Neural cell (in vitro differentiated cells): ENCODE measurements around the gene TATDN2. TPM values are rescaled to one million over a fixed set of nuclear protein-coding genes. Genes with fewer than 3 reads are reported as not detected.

Source experiments
- H2AFZ ChIP-seq: fragments of 200-600, 300-800 bp; sonication (generic), shearing (Covaris generic); 2 replicates; pipeline ENCODE4 v1.6.0; 2014; ENCODE audit warnings: low read depth, mild to moderate bottlenecking, antibody characterized with exemption, low read length, moderate library complexity
- H3F3A ChIP-seq: fragments of 200-600 bp; shearing (Covaris generic); 2 replicates; pipeline ENCODE4 v1.6.1; 2016; ENCODE audit warnings: mild to moderate bottlenecking, moderate library complexity, mixed read lengths, antibody characterized with exemption, low read length; ENCODE audit not compliant: insufficient read depth, poor library complexity, severe bottlenecking
- H3K27ac ChIP-seq: fragments of 200-600, 300-800 bp; sonication (generic), shearing (Covaris generic); 2 replicates; pipeline ENCODE4 v1.5.1; 2014; ENCODE audit warnings: mild to moderate bottlenecking, low read length, moderate library complexity
- H3K27me3 ChIP-seq: fragments of 300-800, 200-600 bp; sonication (generic), shearing (Covaris generic); 2 replicates; pipeline ENCODE4 v1.6.0; 2014; ENCODE audit warnings: mild to moderate bottlenecking, low read depth, low read length, moderate library complexity; ENCODE audit not compliant: insufficient read depth
- H3K36me3 ChIP-seq: fragments of 300-800, 200-600 bp; sonication (generic), shearing (Covaris generic); 2 replicates; pipeline ENCODE4 v1.5.1; 2014; ENCODE audit warnings: mild to moderate bottlenecking, antibody characterized with exemption, low read length, moderate library complexity; ENCODE audit not compliant: insufficient read depth
- H3K4me2 ChIP-seq: fragments of 300-800, 200-600 bp; sonication (generic), shearing (Covaris generic); 2 replicates; pipeline ENCODE4 v1.6.0; 2014; ENCODE audit warnings: mild to moderate bottlenecking, low read length
- H3K4me3 ChIP-seq: fragments of 300-800, 200-600 bp; sonication (generic), shearing (Covaris generic); 2 replicates; pipeline ENCODE4 v1.5.1; 2014; ENCODE audit warnings: mild to moderate bottlenecking, low read length, moderate library complexity
- H3K79me2 ChIP-seq: fragments of 200-600 bp; shearing (Covaris generic); replicated peaks from 2 replicates; pipeline ENCODE4 v1.6.0; 2014; ENCODE audit warnings: mild to moderate bottlenecking, low read length, moderate library complexity; ENCODE audit not compliant: insufficient read depth
- H3K9ac ChIP-seq: fragments of 300-800, 200-600 bp; sonication (generic), shearing (Covaris generic); 2 replicates; pipeline ENCODE4 v1.6.1; 2016; ENCODE audit warnings: mild to moderate bottlenecking, low read length, mixed read lengths
- H3K9me2 ChIP-seq: fragments of 200-600 bp; shearing (Covaris generic); 2 replicates; pipeline ENCODE4 v1.6.1; 2016; ENCODE audit warnings: mild to moderate bottlenecking, low read length, mixed read lengths; ENCODE audit not compliant: insufficient read depth
- H3K9me3 ChIP-seq: fragments of 200-600, 300-800 bp; sonication (generic), shearing (Covaris generic); 2 replicates; pipeline ENCODE4 v1.6.1; 2016; ENCODE audit warnings: mild to moderate bottlenecking, mixed run types, low read length, moderate library complexity, mixed read lengths
- H4K20me1 ChIP-seq: fragments of 200-600 bp; shearing (Covaris generic); 2 replicates; pipeline ENCODE4 v1.6.1; 2016; ENCODE audit warnings: mild to moderate bottlenecking, mixed run types; ENCODE audit not compliant: insufficient read depth
- CTCF ChIP-seq: fragments of 450-650 bp; IDR thresholded peaks from 2 replicates; pipeline ENCODE4 v1.5.1; 2014; ENCODE audit warnings: antibody characterized with exemption, mild to moderate bottlenecking, moderate library complexity; ENCODE audit not compliant: poor library complexity, severe bottlenecking
- EP300 ChIP-seq: fragments of 450-650 bp; conservative IDR thresholded peaks from 2 replicates; pipeline ENCODE4 v1.6.1; 2014; ENCODE audit warnings: antibody characterized with exemption, mild to moderate bottlenecking, moderate library complexity; ENCODE audit not compliant: poor library complexity, severe bottlenecking
- EZH2 ChIP-seq: fragments of 200-600, 300-800 bp; shearing (Covaris generic), sonication (generic); IDR thresholded peaks from 2 replicates; pipeline ENCODE4 v1.6.1; 2014; ENCODE audit warnings: antibody characterized with exemption, low read length, borderline replicate concordance, mild to moderate bottlenecking; ENCODE audit not compliant: insufficient read depth, poor library complexity, severe bottlenecking
- MXI1 ChIP-seq: fragments of 450-650 bp; conservative IDR thresholded peaks from 2 replicates; pipeline ENCODE4 v1.6.1; 2014; ENCODE audit warnings: antibody characterized with exemption, mild to moderate bottlenecking; ENCODE audit not compliant: poor library complexity, severe bottlenecking
- POLR2AphosphoS5 ChIP-seq: IDR thresholded peaks from 2 replicates; pipeline ENCODE4 v1.6.1; 2012
- RAD21 ChIP-seq: fragments of 450-650 bp; conservative IDR thresholded peaks from 2 replicates; pipeline ENCODE4 v1.6.1; 2014; ENCODE audit warnings: antibody characterized with exemption, mild to moderate bottlenecking, moderate library complexity
- REST ChIP-seq: IDR thresholded peaks from 2 replicates; pipeline ENCODE4 v1.6.1; 2012; ENCODE audit warnings: borderline replicate concordance
- SMC3 ChIP-seq: fragments of 450-650 bp; conservative IDR thresholded peaks from 2 replicates; pipeline ENCODE4 v1.6.1; 2014; ENCODE audit warnings: antibody characterized with exemption, mild to moderate bottlenecking, moderate library complexity; ENCODE audit not compliant: poor library complexity
- TAF1 ChIP-seq: IDR thresholded peaks from 2 replicates; pipeline ENCODE4 v1.6.1; 2012; ENCODE audit warnings: low read depth
- polyA plus RNA-seq: library from polyadenylated mRNA; depleted of rRNA; stranded (reverse); fragments of >200 nt; gene quantifications from 2 replicates; pipeline ENCODE4 v1.2.3, GENCODE V29; 2014

The TATDN2 gene
- polyA plus RNA-seq, 1 donor from 2014 or later, result 22.1 TPM

GRCh38 chr3:10280571-10280970 lies 32.3 kb downstream of the TATDN2 start:
- no peak overlapping the region for H3K4me2 ChIP-seq
- H3F3A ChIP-seq, result no peaks in the 10 kb centered on the region

GRCh38 chr3:10281951-10282350 lies 33.7 kb downstream of the TATDN2 start:
- H3K36me3 ChIP-seq, result no peaks in the 10 kb centered on the region
- H3K79me2 ChIP-seq, result no peaks in the 10 kb centered on the region
- H3K27me3 ChIP-seq, result no peaks in the 10 kb centered on the region
- H3K9me3 ChIP-seq, result no peaks in the 10 kb centered on the region
- no peak overlapping the region for H3K4me3 ChIP-seq
- no peak overlapping the region for H3K4me2 ChIP-seq
- H3K9me2 ChIP-seq, result no peaks in the 10 kb centered on the region
- TF ChIP-seq CTCF, result no peak
- no peak for TF ChIP-seq SMC3
- no peak for TF ChIP-seq POLR2AphosphoS5
- TF ChIP-seq RAD21, result no peak
- no peak for TF ChIP-seq MXI1
- TF ChIP-seq TAF1, result no peak
- H3F3A ChIP-seq, result no peaks in the 10 kb centered on the region
- no peak overlapping the region for H3K9ac ChIP-seq
- H3K27ac ChIP-seq, result no peak overlapping the region
- no peak overlapping the region for H2AFZ ChIP-seq
- no peaks in the 10 kb centered on the region for H4K20me1 ChIP-seq

More at GRCh38 chr3:10280571-10280970, 32.3 kb downstream of the TATDN2 start:
- H2AFZ ChIP-seq, result no peak overlapping the region
- H3K79me2 ChIP-seq, result no peaks in the 10 kb centered on the region
- no peak overlapping the region for H3K9ac ChIP-seq
- H3K9me2 ChIP-seq, result no peaks in the 10 kb centered on the region
- H3K27ac ChIP-seq, result no peak overlapping the region
- no peak overlapping the region for H3K4me3 ChIP-seq
- H3K36me3 ChIP-seq, result no peaks in the 10 kb centered on the region
- H3K27me3 ChIP-seq, result no peaks in the 10 kb centered on the region
- no peaks in the 10 kb centered on the region for H4K20me1 ChIP-seq
- H3K9me3 ChIP-seq, result no peaks in the 10 kb centered on the region
- TF ChIP-seq RAD21, result no peak
- no peak for TF ChIP-seq CTCF
- no peak for TF ChIP-seq TAF1
- no peak for TF ChIP-seq EP300
- TF ChIP-seq REST, result no peak
- TF ChIP-seq MXI1, result no peak
- TF ChIP-seq SMC3, result no peak
- no peak for TF ChIP-seq POLR2AphosphoS5
- no peak for TF ChIP-seq EZH2
